OCI-LY7 (cell line): ENCODE data around the gene NR2F2.

Experiments used
- EZH2phosphoT487 ChIP-seq: fragments of 200-600 bp; sonication (generic); IDR thresholded peaks from 2 replicates; pipeline ENCODE4 v1.6.1; 2018; ENCODE audit warnings: low read depth, borderline replicate concordance, mild to moderate bottlenecking, mixed run types, antibody characterized with exemption, low read length, moderate library complexity, mixed read lengths
- TF ChIP-seq, protein P1 (sequence below): fragments of 200-600 bp; sonication (generic); conservative IDR thresholded peaks from 2 replicates; pipeline ENCODE4 v1.5.1; 2014; ENCODE audit warnings: mild to moderate bottlenecking, antibody characterized with exemption, low read length, moderate library complexity, mixed read lengths

DNA sequence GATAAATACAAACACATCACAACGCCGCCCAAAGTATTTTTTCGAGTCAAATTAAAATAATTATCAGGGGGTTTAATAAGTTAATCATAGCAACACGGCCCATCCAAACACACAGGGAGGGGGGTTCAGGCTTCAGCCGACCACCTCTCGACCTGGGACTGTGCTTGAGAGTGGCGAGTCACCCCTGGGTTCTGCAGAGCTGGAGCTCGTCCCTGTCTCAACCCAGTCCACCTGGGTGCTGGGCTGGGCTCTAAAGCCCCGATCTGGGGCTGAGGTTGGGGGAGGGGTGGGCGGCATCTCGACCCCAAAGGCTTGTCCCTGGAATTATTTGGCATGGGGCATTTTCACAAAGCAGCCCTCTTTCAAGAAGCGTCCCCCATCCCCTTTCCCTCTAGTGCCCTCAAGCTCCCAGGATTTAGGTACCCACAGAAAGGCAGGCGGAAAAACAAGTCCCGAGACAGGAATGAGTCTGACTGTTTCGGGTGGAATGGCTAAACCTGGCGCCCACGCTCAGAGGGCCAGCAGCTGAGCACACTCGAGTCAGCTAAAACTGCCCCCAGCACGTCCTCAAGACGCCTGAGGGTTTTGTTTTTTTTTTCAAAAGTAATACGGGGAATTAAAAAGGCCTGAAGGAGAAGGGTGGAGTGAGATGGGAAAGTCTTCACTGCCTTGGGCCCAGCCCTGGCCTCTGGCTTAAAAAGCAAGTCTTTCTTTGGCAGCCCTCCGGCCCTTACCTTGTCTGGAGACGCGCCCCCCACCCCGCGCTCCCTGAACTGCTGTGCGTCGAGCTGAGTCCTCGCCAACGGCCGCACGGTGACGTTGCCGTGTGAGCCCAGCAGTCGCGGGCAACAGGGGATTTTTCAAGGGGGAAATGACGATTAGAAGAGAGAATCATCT lies 32.5 kb downstream of the NR2F2 start:
- TF ChIP-seq, protein P1, sequence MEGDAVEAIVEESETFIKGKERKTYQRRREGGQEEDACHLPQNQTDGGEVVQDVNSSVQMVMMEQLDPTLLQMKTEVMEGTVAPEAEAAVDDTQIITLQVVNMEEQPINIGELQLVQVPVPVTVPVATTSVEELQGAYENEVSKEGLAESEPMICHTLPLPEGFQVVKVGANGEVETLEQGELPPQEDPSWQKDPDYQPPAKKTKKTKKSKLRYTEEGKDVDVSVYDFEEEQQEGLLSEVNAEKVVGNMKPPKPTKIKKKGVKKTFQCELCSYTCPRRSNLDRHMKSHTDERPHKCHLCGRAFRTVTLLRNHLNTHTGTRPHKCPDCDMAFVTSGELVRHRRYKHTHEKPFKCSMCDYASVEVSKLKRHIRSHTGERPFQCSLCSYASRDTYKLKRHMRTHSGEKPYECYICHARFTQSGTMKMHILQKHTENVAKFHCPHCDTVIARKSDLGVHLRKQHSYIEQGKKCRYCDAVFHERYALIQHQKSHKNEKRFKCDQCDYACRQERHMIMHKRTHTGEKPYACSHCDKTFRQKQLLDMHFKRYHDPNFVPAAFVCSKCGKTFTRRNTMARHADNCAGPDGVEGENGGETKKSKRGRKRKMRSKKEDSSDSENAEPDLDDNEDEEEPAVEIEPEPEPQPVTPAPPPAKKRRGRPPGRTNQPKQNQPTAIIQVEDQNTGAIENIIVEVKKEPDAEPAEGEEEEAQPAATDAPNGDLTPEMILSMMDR: no peak
- TF ChIP-seq EZH2phosphoT487: no peak
